ENCODE measurements around the gene APRT.

The APRT gene

GRCh38 chr16:88809068-88809675 lies 2.6 kb downstream of the APRT start:
- in situ Hi-C loops (cut with HindIII; ENCODE audit: low sequenced_read_pairs) = no loop called here

DNA sequence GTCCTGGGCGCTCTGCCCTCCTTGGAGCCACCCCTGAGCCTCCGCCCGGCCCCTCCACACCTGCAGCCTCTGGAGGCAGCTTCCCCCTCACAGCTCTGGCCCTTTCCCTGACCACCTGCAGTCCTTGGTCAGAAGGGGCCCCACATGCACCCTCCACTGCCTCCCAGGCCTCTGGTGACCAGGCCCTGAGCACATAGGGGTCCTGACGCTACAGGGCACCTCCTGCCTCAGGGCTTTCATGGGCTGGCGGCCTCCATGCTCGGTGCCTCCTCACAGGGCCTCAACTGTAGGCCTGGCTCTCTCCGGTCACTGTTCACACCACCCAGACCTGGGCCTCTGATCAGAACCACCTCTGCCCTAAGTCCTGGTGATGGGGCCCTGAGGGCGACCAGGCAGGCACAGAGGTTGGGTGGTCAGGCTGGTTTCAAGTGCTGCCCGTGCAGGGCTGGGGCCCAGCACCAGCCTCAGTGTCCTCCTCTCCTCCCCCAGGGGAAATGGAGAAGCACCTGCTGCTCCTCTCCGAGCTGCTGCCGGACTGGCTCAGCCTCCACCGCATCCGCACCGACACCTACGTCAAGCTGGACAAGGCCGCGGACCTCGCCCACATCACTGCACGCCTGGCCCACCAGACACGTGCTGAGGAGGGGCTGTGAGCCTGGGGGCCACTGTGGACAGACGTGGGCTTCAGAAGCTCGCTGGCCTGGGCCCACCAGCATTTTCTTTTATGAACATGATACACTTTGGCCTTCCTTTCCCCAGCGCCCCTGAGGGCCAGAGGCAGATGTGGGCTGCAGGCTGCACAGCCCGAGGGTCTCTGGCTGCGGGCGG lies 3.9 kb downstream of the APRT start:
- in situ Hi-C loops (cut with HindIII; ENCODE audit: low sequenced_read_pairs) = no loop called here

GRCh38 chr16:88807142-88807625 lies 4.5 kb downstream of the APRT start:
- in situ Hi-C loops (cut with HindIII; ENCODE audit: low sequenced_read_pairs) = no loop called here

DNA sequence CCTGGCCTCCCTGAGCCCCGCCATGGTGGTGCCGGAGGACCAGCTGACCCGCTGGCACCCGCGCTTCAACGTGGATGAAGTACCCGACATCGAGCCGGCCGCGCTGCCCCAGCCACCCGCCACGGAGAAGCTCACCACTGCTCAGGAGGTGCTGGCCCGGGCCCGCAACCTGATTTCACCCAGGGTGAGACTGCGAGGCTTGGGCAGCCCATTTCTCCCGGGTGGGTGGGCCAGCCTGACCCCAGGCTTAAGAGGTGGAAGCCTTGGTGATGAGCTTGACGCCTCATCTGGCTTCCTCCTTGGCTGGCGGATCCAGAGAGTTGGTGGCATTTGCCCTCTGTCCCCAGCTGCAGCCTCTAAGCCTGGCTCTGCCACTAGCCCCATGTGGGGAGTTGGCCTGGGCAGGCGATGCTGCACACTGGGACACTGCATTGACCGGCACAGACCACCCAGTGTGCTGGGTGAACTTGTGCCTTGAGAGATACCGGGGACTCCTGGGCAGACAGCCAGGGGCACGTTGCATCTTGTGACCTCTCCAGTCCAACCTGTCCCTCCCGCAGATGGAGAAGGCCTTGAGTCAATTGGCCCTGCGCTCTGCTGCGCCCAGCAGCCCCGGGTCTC lies 5.1 kb downstream of the APRT start:
- in situ Hi-C loops (cut with HindIII; ENCODE audit: low sequenced_read_pairs) = no loop called here

DNA sequence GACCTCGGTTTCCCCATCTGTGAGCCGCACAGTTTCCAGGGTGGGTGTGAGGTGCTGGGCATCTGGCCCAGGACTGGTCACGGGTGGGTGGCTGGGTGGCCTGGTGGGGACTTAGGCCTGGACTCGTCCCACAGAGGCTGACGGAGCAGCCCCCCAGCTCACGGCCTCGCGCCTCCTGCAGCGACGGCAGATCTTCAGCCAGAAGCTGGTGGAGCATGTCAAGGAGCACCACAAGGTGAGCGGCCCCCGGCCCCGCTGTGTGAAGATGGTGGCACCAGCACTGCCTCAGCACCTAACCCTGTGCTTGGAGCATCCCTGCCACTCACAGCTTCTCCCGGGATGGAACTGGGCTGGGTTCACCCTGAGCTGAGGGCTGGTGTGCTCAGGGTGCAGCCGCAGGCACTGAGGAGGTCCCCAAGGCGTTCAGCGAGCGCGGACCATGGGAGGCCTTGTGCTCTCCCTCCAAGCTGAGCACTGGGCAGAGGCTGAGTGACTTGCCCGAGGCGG lies 5.8 kb downstream of the APRT start:
- in situ Hi-C loops (cut with HindIII; ENCODE audit: low sequenced_read_pairs) = no loop called here

- in situ Hi-C loops (cut with HindIII; ENCODE audit: low sequenced_read_pairs) = no loop called here
Observed at GRCh38 chr16:88805340-88805715, 6.4 kb downstream of the APRT start.

GRCh38 chr16:88804552-88805339 lies 7.0 kb downstream of the APRT start:
- in situ Hi-C loops (cut with HindIII; ENCODE audit: low sequenced_read_pairs) = no loop called here

- in situ Hi-C loops (cut with HindIII; ENCODE audit: low sequenced_read_pairs) = no loop called here
Observed at GRCh38 chr16:88804173-88804551, 7.6 kb downstream of the APRT start.

GRCh38 chr16:88803264-88803987 lies 8.3 kb downstream of the APRT start, which contains the start of gene CDT1:
Gene CDT1 (plus strand): TSS chr16:88803789. CDS start chr16:88803832, 43 bp downstream.
- in situ Hi-C loops (cut with HindIII; ENCODE audit: low sequenced_read_pairs) = no loop called here

DNA sequence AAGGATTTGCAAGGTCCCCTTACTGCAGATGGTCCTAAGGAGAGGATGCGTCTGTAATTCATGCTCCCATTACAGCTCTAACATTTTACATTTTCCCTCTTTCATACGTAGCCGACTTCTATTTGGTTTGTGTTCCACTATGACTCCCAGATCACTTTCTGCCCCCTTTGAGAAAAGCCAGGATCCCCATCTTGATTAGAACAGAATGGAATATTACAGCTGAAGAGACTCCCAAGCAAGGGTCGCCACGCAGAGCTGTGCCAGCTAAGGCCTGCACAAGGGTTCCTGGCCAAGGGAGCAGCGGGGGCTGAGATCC lies 11.5 kb downstream of the APRT start:
- in situ Hi-C loops (cut with HindIII; ENCODE audit: low sequenced_read_pairs) = no loop called here

DNA sequence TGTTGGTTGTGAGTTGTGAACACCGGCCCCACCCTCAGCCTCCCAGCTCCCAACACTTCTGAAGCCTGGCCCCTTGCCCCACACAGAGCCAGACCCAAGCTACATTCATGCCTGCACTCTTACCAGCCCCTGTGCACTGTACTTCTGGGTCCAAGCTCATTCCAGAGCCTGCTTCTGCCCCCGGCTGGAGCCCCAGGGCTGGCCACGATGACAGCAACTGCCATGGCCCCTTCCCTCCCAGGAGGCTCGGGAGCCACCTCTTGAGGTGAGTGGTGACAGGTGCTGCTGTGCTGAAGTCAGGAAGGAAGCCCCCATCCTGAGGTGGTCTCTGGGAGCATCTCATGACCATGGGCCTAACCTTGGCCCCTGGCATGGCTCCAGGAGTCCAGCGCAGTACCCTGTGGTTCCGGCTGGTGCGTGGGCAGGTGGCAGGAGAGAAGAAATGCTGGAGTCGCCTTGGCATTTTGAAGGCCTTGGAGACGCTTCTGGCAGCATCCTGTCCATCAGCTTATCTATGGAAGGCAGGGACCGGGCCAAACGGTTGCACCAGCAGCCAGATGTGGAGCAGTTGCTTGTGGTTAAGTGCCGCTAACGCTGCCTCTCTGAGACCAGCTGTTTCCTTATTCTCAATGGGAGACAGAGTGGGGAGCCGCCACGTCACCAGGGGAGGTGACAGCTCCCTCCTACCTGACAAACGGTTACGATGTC lies 12.0 kb downstream of the APRT start:
- in situ Hi-C loops (cut with HindIII; ENCODE audit: low sequenced_read_pairs) = no loop called here

DNA sequence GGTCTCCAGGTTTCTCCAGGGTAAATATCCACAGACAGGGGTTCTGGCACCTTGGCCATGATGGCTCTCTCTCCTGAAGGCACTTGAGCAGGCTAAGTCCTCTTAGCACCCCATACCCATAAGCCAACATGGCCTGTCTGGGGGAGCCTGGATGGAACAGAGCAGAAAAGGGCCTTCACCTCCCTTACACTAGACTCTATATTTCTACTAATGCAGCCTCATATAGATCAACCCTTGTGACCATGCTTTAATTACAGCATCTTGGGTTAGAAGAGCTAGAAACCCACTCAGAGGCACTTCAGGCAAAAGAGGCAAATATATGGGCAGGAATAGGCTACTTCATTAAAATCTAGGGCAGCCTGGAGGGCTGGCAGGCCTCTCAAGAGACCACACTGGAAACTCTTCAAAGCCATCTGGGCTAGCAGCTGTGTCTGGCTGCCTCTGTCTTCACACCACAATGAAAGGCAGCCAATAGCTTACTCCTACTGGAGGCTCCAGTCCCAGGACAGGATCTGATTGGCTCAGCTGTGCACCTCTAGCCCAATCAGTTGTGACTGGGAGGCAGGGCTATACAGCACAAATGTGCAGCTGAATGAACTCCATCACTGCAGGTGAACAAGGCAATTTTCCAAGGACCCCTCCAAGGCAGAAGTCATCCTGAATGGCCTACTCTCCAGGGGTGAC lies 12.8 kb downstream of the APRT start:
- in situ Hi-C loops (cut with HindIII; ENCODE audit: low sequenced_read_pairs) = no loop called here

DNA sequence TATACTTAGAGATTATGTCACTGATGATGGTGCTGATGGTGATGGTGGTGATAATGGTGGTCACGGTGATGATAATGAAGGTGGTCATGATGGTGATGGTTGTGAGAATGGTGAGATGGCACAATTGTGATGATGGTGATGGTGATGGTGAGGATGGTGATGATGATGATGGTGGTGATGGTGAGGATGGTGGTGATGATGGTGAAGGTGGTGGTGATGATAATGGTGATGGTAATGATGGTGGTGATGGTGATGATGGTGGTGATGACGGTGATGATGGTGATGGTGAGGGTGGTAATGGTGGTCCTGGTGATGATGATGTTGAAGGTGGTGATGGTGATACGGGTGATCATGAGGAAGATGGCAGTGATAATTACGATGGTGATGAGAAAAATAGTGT lies 13.7 kb downstream of the APRT start:
- in situ Hi-C loops (cut with HindIII; ENCODE audit: low sequenced_read_pairs) = no loop called here

GRCh38 chr16:88796278-88796677 lies 15.4 kb downstream of the APRT start:
- in situ Hi-C loops (cut with HindIII; ENCODE audit: low sequenced_read_pairs) = no loop called here

DNA sequence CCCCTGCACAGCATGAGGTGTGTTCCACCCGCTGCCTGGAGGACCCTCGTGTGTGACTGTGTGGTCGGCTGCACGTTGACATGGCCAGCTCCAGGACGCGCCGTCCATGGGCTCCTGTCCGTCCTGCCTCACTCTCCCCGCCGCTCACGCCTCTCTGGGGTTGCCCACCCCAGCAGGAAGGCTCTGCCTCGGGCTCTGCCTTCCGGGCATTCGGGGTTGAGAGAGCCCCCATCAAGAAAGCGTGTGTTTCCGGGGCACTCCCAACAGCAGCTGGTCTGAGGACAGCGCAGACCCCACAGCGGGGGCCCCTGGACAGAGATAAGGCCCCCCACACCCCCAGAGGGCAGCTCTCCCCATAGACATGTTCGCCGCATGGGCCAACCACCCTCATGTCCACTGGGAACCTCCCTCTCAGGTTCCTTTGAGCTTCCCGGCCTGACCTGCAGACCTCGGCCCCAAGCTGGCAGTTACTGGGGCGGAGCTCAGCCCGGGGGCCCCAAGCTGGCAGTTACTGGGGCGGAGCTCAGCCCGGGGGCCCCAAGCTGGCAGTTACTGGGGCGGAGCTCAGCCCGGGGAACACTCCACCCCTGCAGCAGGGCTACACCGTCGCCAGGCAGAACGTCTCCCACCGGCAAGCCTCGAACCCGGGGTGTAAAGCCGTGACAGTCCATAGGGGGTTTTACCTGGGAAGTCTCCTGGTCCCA lies 18.3 kb downstream of the APRT start:
- in situ Hi-C loops (cut with HindIII; ENCODE audit: low sequenced_read_pairs) = no loop called here

DNA sequence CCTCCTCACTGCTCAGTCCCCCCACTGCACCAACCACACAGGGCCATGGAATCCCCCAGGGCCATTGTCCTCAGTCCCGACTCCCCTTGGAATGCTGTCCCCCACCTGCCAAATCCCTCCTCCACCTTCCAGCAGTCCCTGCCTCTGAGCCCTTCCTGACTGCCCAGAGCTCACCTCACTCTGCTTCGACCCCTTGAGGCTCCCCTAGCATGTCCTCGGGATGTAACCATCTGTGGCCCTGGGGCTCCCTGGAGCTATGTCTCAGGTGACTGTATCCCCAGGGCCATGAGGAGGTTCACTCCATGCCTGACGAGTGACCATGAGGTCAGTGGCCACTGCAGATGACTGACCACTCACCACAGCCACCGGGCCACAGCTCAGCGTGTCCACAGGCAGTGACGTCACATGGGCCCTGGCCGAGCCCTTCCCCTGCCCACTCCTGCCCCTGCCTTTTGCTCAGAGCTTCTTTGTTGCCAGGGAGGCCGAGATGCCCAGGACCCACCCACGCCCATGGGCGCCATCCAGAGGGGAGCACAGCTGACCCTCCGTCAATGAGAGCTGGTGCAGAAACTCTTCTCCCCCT lies 19.0 kb downstream of the APRT start:
- in situ Hi-C loops (cut with HindIII; ENCODE audit: low sequenced_read_pairs) = no loop called here

DNA sequence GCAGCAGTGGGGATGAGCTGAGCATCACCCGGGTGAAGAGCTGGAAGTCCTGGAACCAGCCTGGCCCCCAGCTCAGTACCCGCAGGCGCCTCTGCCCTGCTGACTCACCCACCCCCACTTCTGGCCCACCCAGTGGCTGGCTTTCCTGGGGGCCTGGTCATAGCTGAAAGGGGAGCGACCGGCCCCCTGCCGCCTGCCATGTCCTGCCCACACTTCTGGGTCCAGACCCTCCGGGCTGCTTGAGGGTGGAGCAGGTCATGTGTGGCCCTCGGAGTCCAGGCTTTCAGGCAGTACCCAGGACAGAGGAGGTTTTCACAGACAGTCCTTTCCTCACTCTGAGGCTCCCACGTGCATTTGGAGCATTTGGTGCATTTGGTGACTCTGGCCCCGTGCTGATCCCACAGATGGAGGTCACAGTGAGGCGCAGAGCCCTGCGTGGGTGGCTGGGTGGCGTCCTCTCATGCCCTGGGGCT lies 19.6 kb downstream of the APRT start:
- in situ Hi-C loops (cut with HindIII; ENCODE audit: low sequenced_read_pairs) = no loop called here
